Calu3 (cell line): ENCODE measurements around the gene SLC17A2. TPM values are rescaled to one million over a fixed set of nuclear protein-coding genes. Genes with fewer than 3 reads are reported as not detected.
A peak's percentile ranks its signal among the peaks of the same experiment; 100 is the strongest.

Experiments
- BruUV-seq: library from RNA; stranded (reverse); fragments of 400-500 nt; replicated peaks from 2 replicates; lab custom pipeline; 2021; lab: Mats Ljungman, UMichigan
- CTCF ChIA-PET: fragments of 300-600 bp; sonication (Branson Sonifier 250); formaldehyde crosslinking; loops from one replicate; lab custom pipeline; 2022; ENCODE audit warnings: antibody characterized with exemption; lab: Charles Lee
- DNase-seq: peaks from one replicate; pipeline ENCODE4 v3.0.0; 2022
- H3K27ac Mint-ChIP-seq: one replicate; pipeline ENCODE4 v1.8.0; 2022; ENCODE audit warnings: mixed read lengths; ENCODE audit not compliant: unreplicated experiment
- H3K27me3 Mint-ChIP-seq: one replicate; pipeline ENCODE4 v1.8.0; 2022; ENCODE audit warnings: mixed read lengths; ENCODE audit not compliant: unreplicated experiment
- H3K36me3 Mint-ChIP-seq: one replicate; pipeline ENCODE4 v1.8.0; 2022; ENCODE audit warnings: mild to moderate bottlenecking, moderate library complexity, mixed read lengths; ENCODE audit not compliant: insufficient read depth, unreplicated experiment
- H3K4me1 Mint-ChIP-seq: one replicate; pipeline ENCODE4 v1.8.0; 2022; ENCODE audit warnings: mild to moderate bottlenecking, low read depth, mixed read lengths; ENCODE audit not compliant: unreplicated experiment
- H3K4me3 Mint-ChIP-seq: one replicate; pipeline ENCODE4 v1.8.0; 2022; ENCODE audit warnings: mild to moderate bottlenecking, low read depth, moderate library complexity, mixed read lengths; ENCODE audit not compliant: unreplicated experiment
- H3K9me3 Mint-ChIP-seq: one replicate; pipeline ENCODE4 v1.8.0; 2022; ENCODE audit warnings: low read depth, mixed read lengths; ENCODE audit not compliant: unreplicated experiment
- intact Hi-C: fragments of 100-400 bp; cut with micrococcal nuclease; formaldehyde crosslinking; loops from one replicate; pipeline ENCODE4 v1.10.0; 2022; ENCODE audit not compliant: unreplicated experiment
- total RNA-seq: library from RNA; stranded (reverse); gene quantifications from 2 replicates; pipeline ENCODE4 v1.2.3, GENCODE V29; 2022
- TF ChIP-seq, protein P1 (sequence below): fragments of 200-600 bp; IDR thresholded peaks from one replicate; pipeline ENCODE4 v1.8.0; 2022; ENCODE audit warnings: antibody characterized with exemption; ENCODE audit not compliant: unreplicated experiment

The SLC17A2 gene
- total RNA-seq, 1 experiment from 2014 or later: not detected

DNA sequence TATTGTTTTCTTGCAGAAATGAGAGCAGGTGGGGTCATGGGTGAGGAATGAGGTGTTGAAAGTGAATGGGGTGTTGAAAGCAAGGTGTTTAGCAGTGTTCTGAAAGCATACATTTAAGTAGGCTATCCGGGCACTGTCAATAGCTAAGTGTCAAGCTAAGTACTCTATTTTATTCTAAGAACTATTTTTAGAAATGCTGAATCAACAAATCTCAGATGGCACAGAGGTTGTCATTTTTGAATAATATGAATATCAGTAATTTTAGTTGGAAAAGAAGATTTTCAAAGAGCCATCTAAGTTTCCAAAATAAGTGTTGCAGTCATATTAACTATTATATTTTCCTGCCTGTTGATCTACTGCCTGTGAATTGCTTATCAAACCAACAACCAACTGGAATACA, 34.7 kb downstream of the SLC17A2 start:
- DNase-seq: no peak
- Mint-ChIP-seq H3K36me3 (no peaks in the 10 kb centered on the region), H3K4me1 (peaks cover 26% of the 10 kb centered on the region), H3K9me3 (no peaks in the 10 kb centered on the region), H3K27ac (no peak overlapping the region), H3K27me3 (no peaks in the 10 kb centered on the region), H3K4me3 (no peak overlapping the region)
- BruUV-seq: no TSS peak
- CTCF ChIA-PET: interaction anchor here (0.5 to 1.0 kb wide), 2 partner anchors 672 to 723 kb away, joined by 3 to 11 read pairs; no protein-coding TSS in a partner anchor
- intact Hi-C loops: loop anchor here (10.0 kb wide), 1 partner anchor 291 kb away; no protein-coding TSS in a partner anchor
- TF ChIP-seq, protein P1, sequence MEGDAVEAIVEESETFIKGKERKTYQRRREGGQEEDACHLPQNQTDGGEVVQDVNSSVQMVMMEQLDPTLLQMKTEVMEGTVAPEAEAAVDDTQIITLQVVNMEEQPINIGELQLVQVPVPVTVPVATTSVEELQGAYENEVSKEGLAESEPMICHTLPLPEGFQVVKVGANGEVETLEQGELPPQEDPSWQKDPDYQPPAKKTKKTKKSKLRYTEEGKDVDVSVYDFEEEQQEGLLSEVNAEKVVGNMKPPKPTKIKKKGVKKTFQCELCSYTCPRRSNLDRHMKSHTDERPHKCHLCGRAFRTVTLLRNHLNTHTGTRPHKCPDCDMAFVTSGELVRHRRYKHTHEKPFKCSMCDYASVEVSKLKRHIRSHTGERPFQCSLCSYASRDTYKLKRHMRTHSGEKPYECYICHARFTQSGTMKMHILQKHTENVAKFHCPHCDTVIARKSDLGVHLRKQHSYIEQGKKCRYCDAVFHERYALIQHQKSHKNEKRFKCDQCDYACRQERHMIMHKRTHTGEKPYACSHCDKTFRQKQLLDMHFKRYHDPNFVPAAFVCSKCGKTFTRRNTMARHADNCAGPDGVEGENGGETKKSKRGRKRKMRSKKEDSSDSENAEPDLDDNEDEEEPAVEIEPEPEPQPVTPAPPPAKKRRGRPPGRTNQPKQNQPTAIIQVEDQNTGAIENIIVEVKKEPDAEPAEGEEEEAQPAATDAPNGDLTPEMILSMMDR: no peak

DNA sequence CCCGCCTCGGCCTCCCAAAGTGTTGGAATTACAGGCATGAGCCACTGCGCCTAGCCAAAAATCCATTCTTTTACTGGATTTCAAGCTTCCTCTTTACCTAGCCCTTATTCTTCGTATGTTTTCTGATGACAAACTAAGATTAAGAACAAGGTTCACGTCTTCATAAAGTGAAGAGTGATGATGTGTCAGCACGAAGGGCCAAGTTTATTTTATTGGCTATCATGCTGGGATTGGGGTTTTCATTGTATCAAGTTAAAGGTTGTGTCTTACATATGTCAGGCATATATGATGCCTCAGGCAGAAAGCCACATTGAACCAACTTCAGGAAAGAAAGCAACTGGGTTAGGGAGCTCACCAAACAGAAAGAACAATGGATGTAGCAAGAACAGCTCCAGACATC, 36.7 kb downstream of the SLC17A2 start:
- Mint-ChIP-seq H3K4me1 (peaks cover 19% of the 10 kb centered on the region), H3K27ac (no peak overlapping the region), H3K36me3 (no peaks in the 10 kb centered on the region), H3K4me3 (no peak overlapping the region), H3K27me3 (no peaks in the 10 kb centered on the region), H3K9me3 (no peaks in the 10 kb centered on the region)
- BruUV-seq: no TSS peak
- intact Hi-C loops: loop anchor here (5.0 to 10.0 kb wide), 2 partner anchors 289 to 671 kb away; no protein-coding TSS in a partner anchor
- CTCF ChIA-PET: no interaction called here
- TF ChIP-seq, protein P1: no peak
- DNase-seq: no peak

DNA sequence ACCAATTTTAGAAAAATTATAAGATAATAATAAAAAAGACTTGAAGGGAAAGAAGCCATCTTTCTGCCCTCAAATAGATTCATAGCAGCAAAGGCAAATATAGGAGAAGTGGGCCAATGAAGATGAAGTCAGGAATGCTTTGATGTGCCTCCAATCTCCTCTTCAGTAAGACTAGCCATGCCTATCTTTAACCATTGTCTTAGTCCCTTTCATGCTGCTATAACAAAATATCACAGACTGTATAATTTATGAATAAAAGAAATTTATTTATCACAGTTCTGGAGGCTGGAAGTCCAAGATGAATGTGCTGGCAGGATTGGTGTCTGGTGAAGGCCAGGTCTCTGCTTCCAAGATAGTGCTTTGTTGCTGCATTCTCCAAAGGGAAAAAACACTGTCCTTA, 37.6 kb downstream of the SLC17A2 start:
- Mint-ChIP-seq H3K36me3 (no peaks in the 10 kb centered on the region), H3K9me3 (no peaks in the 10 kb centered on the region), H3K4me1 (peaks cover 13% of the 10 kb centered on the region), H3K27me3 (no peaks in the 10 kb centered on the region), H3K4me3 (no peak overlapping the region), H3K27ac (no peak overlapping the region)
- TF ChIP-seq, protein P1: no peak
- intact Hi-C loops: loop anchor here (5.0 to 10.0 kb wide), 2 partner anchors 288 to 671 kb away; no protein-coding TSS in a partner anchor
- CTCF ChIA-PET: interaction anchor here (1.2 kb wide), 1 partner anchor 17 kb away, joined by 3 read pairs; no protein-coding TSS in a partner anchor
- no peak for DNase-seq
- no TSS peak for BruUV-seq

DNA sequence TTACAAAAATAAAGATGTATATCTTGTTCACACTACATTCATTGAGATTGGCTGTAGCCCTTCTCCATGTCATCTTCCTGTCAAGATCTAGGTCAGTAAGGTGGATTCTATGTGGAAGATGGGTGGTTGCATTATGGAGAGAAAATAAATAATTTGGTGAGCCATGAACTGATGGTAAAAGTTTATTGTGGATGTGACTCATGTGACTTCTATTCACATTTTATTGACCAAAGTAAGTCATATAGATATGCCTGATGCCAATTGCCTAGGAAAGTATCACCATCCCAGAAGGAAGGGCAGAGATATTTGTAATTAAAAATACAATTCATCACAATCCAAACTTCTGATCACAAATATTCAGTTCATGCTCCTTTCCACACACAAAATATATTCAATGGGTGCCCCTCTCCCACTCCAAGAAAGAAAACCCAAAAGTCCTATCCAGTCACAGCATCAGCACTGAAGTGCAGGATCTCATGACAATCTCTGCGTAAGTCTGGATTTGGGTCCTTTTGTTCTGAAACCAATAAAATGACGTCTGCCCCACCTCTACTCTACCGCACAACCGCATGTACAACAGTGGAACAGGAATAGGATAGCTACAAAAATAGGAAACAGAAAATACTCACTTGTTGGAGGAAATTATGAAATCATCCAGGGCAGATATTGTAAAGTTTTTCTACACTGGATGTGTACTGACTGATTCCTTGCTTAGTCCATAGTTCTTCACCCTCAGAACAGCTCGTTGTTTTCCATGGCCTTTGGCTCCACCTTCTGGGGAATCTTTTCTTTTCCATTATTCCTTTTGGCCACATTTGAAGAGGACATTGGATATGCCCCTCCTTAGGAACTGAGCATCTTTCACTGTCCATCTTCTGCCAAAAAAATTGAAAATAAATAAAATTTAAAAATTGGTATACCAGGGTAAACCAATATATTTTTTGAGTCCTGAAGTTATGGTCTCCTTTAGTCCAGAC, 40.3 kb downstream of the SLC17A2 start:
- DNase-seq: peak; percentile 66
- Mint-ChIP-seq H3K27ac (no peak overlapping the region), H3K4me3 (no peak overlapping the region), H3K9me3 (no peaks in the 10 kb centered on the region), H3K4me1 (peaks cover 13% of the 10 kb centered on the region), H3K27me3 (no peaks in the 10 kb centered on the region), H3K36me3 (no peaks in the 10 kb centered on the region)
- BruUV-seq: no TSS peak
- CTCF ChIA-PET: interaction anchor here (0.5 to 2.0 kb wide), 9 partner anchors 9 to 610 kb away, joined by 3 to 14 read pairs (median 3); no protein-coding TSS in a partner anchor
- TF ChIP-seq, protein P1: peak; percentile 55
- intact Hi-C loops: loop anchor here (1.0 to 10.0 kb wide), 5 partner anchors 102 to 668 kb away; no protein-coding TSS in a partner anchor
